Measurements from ENCODE around the gene FAM120AOS. TPM values are rescaled to one million over a fixed set of nuclear protein-coding genes. Genes with fewer than 3 reads are reported as not detected.
A peak's percentile ranks its signal among the peaks of the same experiment; 100 is the strongest.

FAM120AOS gene
- 10 to 100 TPM; 51.7 to 80.3 (median 58.4) TPM for total RNA-seq

- H3K27ac ChIP-seq = peak within 1 kb of the TSS; percentile 74 to 98 (median 96)
- H3K36me3 ChIP-seq = peaks cover 0 to 9% of the 10 kb centered on the region in 2 donors
- no peaks in the 10 kb centered on the region for H3K27me3 ChIP-seq
- ATAC-seq = peak; percentile 81
- no peak for TF ChIP-seq CTCF (IDR thresholded peaks at IDR 0.05)
- TF ChIP-seq POLR2A (IDR thresholded peaks at IDR 0.05) = peak; percentile 11 to 31
- TF ChIP-seq EP300 (IDR thresholded peaks at IDR 0.05) = no peak
- TF ChIP-seq POLR2AphosphoS5 (IDR thresholded peaks at IDR 0.05) = peak; percentile 57
- H3K4me1 ChIP-seq = peaks cover 9 to 70% (median 17%) of the 10 kb centered on the region in 3 donors
- peak within 1 kb of the TSS; percentile 69 to 91 for H3K4me3 ChIP-seq
- no peaks in the 10 kb centered on the region for H3K9me3 ChIP-seq
- WGBS, 2 donors (ENCODE audit: low coverage in 1 of 2) = 0% methylated on average over 9 to 14 of the region's 34 CpGs
Measured at GRCh38 chr9:93453047-93453914, at the start of gene FAM120AOS. Gene FAM120AOS, minus strand, starts transcription at chr9:93453581. Its CDS starts 872 bp downstream, at chr9:93452709.

- H3K9me3 ChIP-seq = no peaks in the 10 kb centered on the region
- H3K36me3 ChIP-seq = peaks cover 0 to 49% of the 10 kb centered on the region in 2 donors
- H3K4me1 ChIP-seq = peaks cover 0 to 50% (median 0%) of the 10 kb centered on the region in 3 donors
- TF ChIP-seq POLR2A (IDR thresholded peaks at IDR 0.05) (no peak), EP300 (IDR thresholded peaks at IDR 0.05) (no peak), POLR2AphosphoS5 (IDR thresholded peaks at IDR 0.05) (no peak), CTCF (IDR thresholded peaks at IDR 0.05) (no peak)
- H3K27ac ChIP-seq = peak overlapping the region; percentile 49 to 68 (median 60)
- no peaks in the 10 kb centered on the region for H3K27me3 ChIP-seq
- H3K4me3 ChIP-seq = peak overlapping the region; percentile 8 to 32
- 13 to 31% methylated on average over 3 to 4 of the region's 4 CpGs for WGBS, 2 donors (ENCODE audit: low coverage in 1 of 2)
- no peak for ATAC-seq
Measured at GRCh38 chr9:93501406-93501805, 48.0 kb upstream of the FAM120AOS start.

GRCh38 chr9:93500571-93501298, 47.4 kb upstream of the FAM120AOS start:
- 83 to 90% methylated on average over 2 to 4 of the region's 4 CpGs for WGBS, 2 donors (ENCODE audit: low coverage in 1 of 2)
- Histone ChIP-seq H3K4me3 (peak overlapping the region; percentile 8 to 32), H3K27me3 (no peaks in the 10 kb centered on the region), H3K4me1 (peaks cover 0 to 44% (median 0%) of the 10 kb centered on the region in 3 donors), H3K27ac (peak overlapping the region; percentile 49 to 68 (median 60)), H3K9me3 (no peaks in the 10 kb centered on the region), H3K36me3 (peaks cover 0 to 54% of the 10 kb centered on the region in 2 donors)
- no peak for ATAC-seq
- no peak for TF ChIP-seq POLR2A (IDR thresholded peaks at IDR 0.05)
- TF ChIP-seq POLR2AphosphoS5 (IDR thresholded peaks at IDR 0.05) = no peak
- no peak for TF ChIP-seq EP300 (IDR thresholded peaks at IDR 0.05)
- no peak for TF ChIP-seq CTCF (IDR thresholded peaks at IDR 0.05)

- Histone ChIP-seq H3K27ac (no peak overlapping the region), H3K36me3 (peaks cover 0 to 65% of the 10 kb centered on the region in 2 donors), H3K4me1 (peaks cover 0 to 33% (median 0%) of the 10 kb centered on the region in 3 donors), H3K9me3 (no peaks in the 10 kb centered on the region), H3K4me3 (no peak overlapping the region), H3K27me3 (no peaks in the 10 kb centered on the region)
- TF ChIP-seq EP300 (IDR thresholded peaks at IDR 0.05) (no peak), POLR2A (IDR thresholded peaks at IDR 0.05) (no peak), POLR2AphosphoS5 (IDR thresholded peaks at IDR 0.05) (no peak), CTCF (IDR thresholded peaks at IDR 0.05) (no peak)
- ATAC-seq = no peak
- WGBS, 2 donors (ENCODE audit: low coverage in 1 of 2) = 66% methylated on average over 3 of the region's 3 CpGs; no CpG with 5 or more reads in 1 of the 2 donors
Measured at GRCh38 chr9:93496285-93496684, 42.9 kb upstream of the FAM120AOS start.
